ENCODE results near the gene MEA1. TPM values are rescaled to one million over a fixed set of nuclear protein-coding genes. Genes with fewer than 3 reads are reported as not detected.
"Not testable (repeated sequence)": the region's sequence is repeated elsewhere in the genome, so short reads cannot be mapped to it uniquely, and the experiment has no call there.

MEA1 gene
- total RNA-seq, 1 experiment from 2014 or later = 200 TPM

DNA sequence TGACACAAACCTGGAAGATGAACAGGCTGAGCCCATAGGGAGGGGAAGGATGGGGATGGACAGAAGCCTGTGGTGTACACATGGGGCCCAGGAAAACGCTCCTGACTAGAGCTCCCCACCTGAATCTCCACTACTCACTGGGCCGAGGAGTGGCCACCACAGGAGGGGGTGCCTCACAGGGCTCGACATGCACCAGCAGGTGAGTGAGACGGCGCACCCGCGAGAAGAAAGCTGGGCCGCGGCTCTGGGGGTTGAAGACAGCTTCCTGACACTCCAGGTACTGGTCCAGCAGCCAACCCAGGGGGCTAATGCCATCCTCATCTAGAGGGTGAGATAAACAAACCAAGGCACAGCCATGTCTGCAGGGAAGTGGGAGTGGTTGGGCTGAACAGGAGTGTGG, 29.6 kb upstream of the MEA1 start:
- in situ Hi-C loops (cut with HindIII; ENCODE audit: low pct_unique_long_range_greater_than_20kb, low sequenced_read_pairs) = no loop called here
- DNase-seq (ENCODE audit: low read depth) = no peak

DNA sequence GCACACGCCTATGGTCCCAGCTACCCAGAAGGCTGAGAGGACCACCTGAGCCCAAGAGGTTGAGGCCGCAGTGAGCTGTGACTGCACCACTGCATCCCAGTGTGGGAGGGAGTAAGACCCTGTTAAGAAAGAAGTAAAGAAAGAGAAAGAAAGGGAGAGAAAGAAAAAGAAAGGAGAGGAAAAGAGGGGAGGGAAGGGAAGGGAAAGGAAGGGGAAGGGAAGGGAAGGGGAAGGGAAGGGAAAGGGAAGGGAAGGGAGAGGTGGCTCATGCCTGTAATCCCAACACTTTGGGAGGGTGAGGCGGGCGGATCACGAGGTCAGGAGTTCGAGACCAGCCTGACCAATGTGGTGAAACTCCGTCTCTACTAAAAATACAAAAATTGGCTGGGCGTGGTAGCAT, 27.7 kb upstream of the MEA1 start:
- in situ Hi-C loops (cut with HindIII; ENCODE audit: low pct_unique_long_range_greater_than_20kb, low sequenced_read_pairs) = not testable (repeated sequence)

DNA sequence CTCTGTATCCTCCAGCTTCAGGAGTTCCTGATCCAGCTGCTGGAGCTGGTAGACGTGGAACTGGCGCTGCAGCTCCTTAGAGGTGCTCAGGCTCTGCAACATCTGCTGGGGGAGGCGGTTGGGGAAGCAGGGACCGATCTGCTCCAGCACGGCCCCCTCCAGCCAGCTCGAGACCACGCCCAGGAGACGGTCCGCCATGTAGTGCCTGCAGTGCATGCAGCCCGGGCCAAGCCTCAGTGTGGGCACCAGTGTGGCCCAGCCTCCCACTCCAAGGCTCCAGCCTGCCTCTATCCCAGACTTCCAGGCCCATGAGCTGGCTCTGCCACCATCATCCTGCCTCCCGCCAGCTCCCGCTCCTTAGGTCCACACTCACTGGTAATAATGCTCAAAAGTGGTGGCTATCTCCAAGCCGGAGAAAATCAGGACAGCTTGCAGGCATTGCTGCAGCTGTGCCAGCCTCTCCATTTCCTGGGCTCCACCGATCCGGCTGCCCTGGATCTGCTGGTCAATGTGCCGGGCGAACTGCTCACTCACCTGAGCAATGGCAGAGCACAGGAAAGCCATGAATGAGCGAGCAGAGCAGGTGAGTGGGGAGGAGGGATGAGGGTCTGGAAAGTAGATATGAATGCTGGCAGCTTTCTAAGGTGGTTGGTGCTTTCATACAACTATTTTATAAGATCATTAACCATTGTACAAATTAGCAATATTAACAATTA, 27.0 kb upstream of the MEA1 start:
- no peak for DNase-seq (ENCODE audit: low read depth)
- in situ Hi-C loops (cut with HindIII; ENCODE audit: low pct_unique_long_range_greater_than_20kb, low sequenced_read_pairs) = no loop called here

More for the DNA sequence above, 27.7 kb upstream of the MEA1 start:
- not testable (repeated sequence) for DNase-seq (ENCODE audit: low read depth)

DNA sequence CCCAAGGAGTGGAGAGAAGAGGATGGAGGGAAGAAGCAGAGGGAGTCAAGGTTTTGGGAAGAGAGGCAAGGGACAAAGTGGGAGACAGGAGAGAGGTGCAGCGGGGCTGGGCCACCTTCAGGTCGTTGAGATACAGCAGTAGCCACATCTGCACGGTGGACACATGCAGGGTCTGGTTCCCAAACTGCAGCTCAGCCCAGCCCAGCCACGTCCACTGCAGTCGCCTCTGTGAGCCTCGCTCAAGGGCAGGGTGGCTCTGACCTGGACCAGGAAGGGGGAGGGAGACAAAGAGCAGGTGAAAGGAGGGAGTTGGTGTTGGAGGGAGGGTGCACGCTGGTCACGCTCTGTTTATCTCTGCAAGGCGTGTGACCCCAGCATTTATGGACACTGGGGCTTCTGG, 25.0 kb upstream of the MEA1 start:
- in situ Hi-C loops (cut with HindIII; ENCODE audit: low pct_unique_long_range_greater_than_20kb, low sequenced_read_pairs) = no loop called here
- no peak for DNase-seq (ENCODE audit: low read depth)

DNA sequence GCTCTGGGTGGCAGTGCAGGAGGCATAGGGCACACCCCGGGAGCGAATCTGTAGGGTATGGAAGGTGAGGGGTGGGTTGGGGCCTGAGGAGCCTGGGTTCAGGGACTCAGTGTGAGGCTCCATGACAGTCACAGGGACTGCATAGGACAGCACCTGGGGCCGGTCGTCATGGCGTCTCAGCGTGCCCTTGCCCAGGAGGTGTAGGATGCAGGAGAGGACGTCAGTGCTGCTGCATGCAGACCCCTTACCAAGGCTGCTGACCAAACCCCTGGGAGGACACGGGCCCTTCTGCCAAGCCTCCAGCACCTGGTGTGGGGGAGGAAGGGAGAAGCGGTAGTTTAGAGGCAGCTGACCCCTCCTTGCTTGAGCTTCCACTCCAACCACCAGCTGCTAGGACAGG, 24.0 kb upstream of the MEA1 start:
- in situ Hi-C loops (cut with HindIII; ENCODE audit: low pct_unique_long_range_greater_than_20kb, low sequenced_read_pairs) = no loop called here

DNA sequence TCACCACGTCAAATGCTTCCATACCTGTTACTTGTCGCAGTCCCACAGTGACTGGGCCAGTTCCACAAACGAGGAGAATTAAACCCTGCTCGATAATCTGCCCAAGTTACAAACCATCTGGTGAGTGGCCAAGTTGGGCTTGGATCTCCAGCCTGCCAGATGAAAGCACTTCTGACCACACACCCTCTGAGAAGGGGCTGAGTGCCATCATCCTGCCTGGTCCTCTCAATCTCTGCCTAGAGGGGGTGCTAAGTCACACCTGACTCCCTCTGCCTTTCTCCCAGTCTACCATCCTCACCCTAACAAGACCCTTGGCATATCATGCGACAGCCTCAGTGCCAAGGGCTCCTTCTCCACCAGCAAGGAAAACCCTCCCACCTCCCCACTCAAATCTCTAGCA, 23.5 kb upstream of the MEA1 start:
- DNase-seq (ENCODE audit: low read depth) = no peak
- in situ Hi-C loops (cut with HindIII; ENCODE audit: low pct_unique_long_range_greater_than_20kb, low sequenced_read_pairs) = no loop called here

More for the DNA sequence above, 24.0 kb upstream of the MEA1 start:
- no peak for DNase-seq (ENCODE audit: low read depth)

DNA sequence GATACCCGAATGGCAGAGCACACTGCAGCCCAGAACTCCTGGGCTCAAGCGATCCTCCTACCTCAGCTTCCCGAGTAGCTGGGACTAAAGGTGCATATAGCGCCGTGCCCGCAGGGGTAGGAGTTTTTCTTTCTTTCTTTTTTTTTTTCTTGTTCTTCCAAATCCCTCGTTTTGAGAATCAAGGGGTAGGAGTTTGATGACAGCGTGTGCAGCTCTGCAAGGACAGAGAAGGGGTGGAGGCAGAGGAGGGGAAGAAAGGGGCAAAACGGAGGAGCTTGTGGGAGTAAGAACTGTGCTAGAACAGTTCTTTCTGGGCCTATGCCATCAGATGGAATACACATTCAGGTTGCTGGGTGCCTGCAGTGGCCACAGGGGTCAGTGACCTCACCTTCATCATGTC, 23.0 kb upstream of the MEA1 start:
- in situ Hi-C loops (cut with HindIII; ENCODE audit: low pct_unique_long_range_greater_than_20kb, low sequenced_read_pairs) = no loop called here

DNA sequence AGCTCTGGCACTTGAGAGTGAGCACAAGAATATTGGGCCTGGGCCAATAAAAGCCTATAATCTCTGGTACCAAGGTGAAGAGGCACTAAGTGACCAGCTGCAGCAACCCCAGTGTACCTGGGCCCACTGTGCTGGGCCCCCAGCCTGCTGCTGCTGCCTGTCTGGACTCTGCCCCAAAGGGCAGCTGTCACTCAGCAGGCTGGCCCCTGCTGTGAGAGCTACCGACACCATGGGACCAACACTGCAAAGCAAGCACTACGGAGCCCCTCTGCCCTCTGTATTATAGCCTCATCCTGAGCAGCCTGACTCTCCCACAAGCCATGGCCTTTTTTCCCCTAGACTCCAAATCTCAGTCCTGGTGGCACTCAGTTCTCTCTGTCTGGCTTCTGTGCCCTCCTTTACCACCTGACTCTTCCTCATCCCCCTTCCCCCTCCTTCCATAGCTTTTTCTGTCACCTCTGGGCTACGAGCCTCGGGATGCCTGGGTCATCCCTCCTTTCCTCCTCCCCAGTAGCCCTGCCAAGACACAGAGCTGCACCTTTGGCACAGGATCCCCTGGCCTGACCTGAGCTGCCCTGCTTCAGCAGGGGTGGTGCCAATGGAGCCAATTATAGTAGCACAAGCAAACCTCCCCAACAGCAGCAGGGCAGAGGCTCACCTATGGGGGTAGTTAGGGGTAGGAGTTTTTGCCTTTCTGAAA, 21.9 kb upstream of the MEA1 start:
- in situ Hi-C loops (cut with HindIII; ENCODE audit: low pct_unique_long_range_greater_than_20kb, low sequenced_read_pairs) = no loop called here
- DNase-seq (ENCODE audit: low read depth) = no peak

More for the DNA sequence above, 23.0 kb upstream of the MEA1 start:
- no peak for DNase-seq (ENCODE audit: low read depth)

DNA sequence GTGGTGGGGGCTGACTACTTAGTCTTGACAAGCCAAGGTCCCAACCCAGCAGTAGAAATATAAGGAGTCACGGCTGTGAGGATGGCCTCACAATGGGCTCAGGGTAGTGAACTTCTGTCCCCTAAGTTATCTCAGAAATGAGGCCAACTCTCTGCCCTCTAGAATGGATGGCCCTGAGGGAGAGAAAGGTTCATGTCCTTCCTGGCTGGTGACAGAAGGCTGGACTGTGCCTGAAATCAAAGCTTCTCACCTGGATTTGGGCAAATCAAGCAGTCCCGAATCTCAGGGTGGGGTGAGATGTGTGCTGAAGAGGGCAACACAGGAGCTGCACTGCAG, 20.4 kb upstream of the MEA1 start:
- no peak for DNase-seq (ENCODE audit: low read depth)
- in situ Hi-C loops (cut with HindIII; ENCODE audit: low pct_unique_long_range_greater_than_20kb, low sequenced_read_pairs) = no loop called here

DNA sequence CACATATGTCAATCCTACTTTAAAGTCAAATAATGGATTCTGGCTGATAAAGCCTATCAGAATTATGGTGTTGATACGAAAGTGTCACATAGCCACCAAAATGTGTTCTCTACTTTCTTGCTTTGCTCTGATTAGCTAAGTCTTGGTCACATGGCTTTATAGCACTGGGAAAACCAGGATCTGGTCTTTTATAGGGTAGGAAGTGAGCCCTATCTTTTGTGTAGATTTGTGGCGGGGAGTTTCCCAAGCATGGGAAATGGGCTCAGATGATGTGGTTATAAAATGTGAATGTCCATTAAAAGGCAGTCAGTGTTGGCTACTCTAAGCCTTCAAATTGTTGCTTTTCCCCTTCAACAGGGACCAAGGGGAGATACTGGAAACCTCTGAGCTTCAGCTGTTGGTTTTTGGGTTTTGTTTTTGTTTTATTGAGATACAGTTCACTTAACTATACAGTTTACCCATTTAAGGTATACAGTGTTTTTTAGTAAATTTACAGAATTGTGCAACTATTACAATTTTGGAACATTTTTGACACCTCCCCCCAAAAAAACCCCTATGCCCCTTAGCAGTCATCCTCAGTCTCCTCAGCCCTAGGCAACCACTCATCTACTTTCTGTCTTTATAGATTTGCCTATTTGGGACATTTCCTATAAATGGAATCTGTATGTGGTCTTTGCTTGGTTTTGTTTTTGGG, 19.9 kb upstream of the MEA1 start:
- in situ Hi-C loops (cut with HindIII; ENCODE audit: low pct_unique_long_range_greater_than_20kb, low sequenced_read_pairs) = no loop called here
- DNase-seq (ENCODE audit: low read depth) = no peak

DNA sequence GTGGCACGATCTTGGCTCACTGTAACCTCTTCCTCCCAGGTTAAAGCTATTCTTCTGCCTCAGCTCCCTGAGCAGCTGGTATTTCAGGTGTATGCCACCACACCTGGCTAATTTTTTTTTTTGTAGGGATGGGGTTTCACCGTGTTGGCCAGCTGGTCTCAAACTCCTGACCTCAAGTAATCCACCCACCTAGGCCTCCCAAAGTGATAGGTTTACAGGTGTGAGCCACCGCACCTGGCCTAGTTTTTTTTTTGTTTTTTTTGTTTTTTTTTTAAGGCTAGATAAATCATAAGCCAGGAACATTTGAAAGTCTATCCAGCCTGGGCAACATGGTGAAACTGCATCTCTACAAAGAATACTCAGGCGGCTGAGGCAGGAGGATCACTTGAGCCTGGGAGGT, 18.6 kb upstream of the MEA1 start:
- in situ Hi-C loops (cut with HindIII; ENCODE audit: low pct_unique_long_range_greater_than_20kb, low sequenced_read_pairs) = no loop called here
- no peak for DNase-seq (ENCODE audit: low read depth)

DNA sequence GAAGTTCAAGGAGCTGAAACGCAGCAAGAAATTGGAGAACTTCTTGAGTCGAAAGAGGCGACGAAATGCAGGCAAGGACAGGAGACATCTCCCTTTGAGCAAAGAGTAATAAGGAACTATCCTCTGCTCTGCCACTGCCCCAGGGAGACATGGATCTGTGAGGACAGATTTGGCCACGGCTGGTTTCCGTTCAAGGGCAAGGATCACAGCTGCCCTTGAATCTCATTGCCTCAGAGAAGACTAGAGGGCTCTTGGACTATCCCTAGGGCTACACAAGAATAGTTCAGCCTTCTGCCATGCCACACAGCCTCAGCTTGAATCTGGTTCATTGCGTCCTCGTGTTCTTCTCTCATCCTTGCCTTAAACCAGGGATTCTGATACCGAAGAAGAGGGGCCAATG, 15.4 kb upstream of the MEA1 start:
- in situ Hi-C loops (cut with HindIII; ENCODE audit: low pct_unique_long_range_greater_than_20kb, low sequenced_read_pairs) = no loop called here
- no peak for DNase-seq (ENCODE audit: low read depth)

DNA sequence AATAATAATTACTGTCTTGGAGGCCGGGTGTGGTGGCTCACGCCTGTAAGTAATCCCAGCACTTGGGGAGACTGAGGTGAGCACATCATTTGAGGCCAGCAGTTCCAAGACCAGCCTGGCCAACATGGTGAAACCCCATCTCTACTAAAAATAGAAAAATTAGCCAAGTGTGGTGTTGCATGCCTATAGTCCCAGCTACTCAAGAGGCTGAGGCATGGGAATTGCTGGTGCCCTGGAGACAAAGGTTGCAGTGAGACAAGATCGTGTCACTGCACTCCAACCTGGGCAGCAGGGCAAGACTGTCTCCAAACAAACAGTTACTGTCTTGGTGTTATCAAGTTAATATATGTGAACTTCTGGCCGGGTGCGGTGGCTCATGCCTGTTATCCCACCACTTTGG, 12.6 kb upstream of the MEA1 start:
- no peak for DNase-seq (ENCODE audit: low read depth)
- in situ Hi-C loops (cut with HindIII; ENCODE audit: low pct_unique_long_range_greater_than_20kb, low sequenced_read_pairs) = no loop called here

DNA sequence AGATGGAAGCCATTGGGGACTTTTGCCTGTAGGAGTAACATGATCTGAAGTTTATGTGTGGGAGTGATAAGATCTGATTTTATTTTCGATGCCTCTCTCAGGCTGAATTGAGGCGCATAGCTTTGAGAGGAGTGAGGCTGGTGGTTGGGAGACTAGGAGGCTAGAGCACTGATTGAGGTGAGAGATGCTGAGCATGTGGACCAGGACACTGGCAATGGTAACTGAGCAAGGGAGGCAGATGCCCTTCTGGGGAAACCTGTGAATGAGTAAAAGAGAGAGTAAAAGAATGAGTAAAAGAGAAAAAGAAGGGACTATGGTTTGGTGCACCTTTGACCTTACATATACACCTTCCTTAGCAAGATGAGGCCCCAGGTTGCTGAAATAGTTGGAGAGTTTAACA, 10.7 kb upstream of the MEA1 start:
- in situ Hi-C loops (cut with HindIII; ENCODE audit: low pct_unique_long_range_greater_than_20kb, low sequenced_read_pairs) = no loop called here
- no peak for DNase-seq (ENCODE audit: low read depth)

DNA sequence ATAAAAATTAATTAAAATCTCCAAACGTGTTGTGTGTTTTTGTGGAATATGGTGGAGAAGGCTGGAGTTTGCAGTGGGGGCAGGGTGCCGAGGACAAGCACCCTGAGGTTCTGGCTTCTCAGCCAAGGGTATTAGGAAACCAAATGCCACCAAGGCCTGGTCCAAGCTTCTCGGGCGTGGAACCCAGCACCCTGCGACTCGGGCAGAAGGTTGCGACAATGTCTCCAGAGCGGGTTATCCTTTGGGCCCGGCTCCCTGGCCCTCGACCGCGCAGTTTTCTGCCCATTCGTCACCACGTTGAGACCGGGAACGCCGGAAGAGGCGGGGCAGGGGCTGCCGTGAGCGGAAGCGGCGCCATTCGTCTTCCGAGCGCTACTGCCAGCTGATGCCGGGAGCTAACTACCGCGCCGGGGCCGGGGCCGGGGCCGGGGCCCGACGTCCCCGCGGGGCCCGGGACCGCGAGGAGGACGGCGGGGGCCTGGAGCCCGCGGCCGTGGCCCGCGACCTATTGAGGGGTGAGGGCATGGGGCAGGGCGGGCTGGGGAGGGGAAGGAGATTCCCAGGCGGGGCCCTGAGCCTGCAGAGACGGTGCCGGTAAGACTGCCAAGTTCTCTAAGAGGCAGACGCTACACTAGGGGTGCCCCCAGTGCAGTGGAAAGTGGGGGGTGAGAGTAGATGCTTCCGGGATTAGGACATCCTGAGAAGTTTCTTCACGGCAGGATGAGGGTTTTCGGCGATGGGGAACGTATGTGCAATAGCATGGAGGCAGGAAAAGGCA, 7.7 kb upstream of the MEA1 start, which contains the start of gene RRP36:
Gene RRP36 (plus strand): TSS at position 354 of the 778 bp plus-strand sequence. CDS start 32 bp downstream, at position 386.
- in situ Hi-C loops (cut with HindIII; ENCODE audit: low pct_unique_long_range_greater_than_20kb, low sequenced_read_pairs) = no loop called here
- peak; percentile 64 for DNase-seq (ENCODE audit: low read depth)

DNA sequence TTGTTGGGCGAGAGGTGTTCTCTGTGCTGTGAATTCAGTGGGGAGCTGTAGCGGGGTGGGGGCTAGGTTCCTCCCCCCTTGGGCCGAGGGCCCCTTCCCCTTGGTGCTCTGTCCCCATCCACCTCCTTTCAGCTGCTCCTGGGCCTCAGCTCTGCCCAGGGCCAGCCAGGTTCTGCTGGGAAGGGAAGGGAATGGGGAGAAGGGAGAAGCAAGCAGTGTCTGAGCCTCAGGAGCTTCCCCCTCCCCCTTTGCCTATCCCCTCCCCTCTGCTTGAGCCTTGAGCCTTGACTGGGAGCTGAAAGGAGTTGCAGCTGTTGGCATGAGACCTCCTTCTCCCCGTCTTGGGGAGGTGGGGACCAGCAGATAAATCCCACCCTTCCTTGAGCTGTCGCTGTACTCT, 7.1 kb upstream of the MEA1 start:
- in situ Hi-C loops (cut with HindIII; ENCODE audit: low pct_unique_long_range_greater_than_20kb, low sequenced_read_pairs) = no loop called here
- DNase-seq (ENCODE audit: low read depth) = no peak

DNA sequence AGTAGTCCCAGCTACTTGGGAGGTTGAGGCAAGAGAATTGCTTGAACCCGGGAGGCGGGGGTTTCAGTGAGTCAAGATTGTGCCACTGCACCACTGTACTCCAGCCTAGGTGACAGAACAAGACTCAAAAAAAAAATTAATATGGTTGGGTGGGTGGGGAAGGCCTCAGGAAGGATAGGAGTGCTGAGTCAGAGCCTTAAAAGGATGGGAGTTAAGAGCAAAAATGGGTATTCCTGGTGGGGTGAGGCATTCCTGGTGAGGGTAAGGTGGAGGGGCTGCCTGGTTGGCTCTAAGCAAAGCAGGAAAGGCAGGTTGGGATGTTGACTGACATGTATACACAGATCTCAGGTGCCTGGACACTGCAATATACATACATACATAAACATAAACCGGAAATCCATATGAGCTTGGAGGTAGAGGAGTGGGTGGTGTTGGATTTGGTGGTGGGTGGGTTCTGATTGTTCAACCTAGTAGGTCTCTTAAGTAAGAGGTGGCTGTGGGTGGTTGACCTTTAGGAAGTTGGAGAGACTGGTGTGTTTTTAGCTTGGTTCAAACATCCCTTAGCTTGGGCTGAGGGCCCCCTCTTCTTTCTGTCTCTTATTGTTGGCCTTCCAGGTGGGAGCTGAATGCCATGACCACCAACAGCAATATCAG, 6.4 kb upstream of the MEA1 start:
- in situ Hi-C loops (cut with HindIII; ENCODE audit: low pct_unique_long_range_greater_than_20kb, low sequenced_read_pairs) = no loop called here

DNA sequence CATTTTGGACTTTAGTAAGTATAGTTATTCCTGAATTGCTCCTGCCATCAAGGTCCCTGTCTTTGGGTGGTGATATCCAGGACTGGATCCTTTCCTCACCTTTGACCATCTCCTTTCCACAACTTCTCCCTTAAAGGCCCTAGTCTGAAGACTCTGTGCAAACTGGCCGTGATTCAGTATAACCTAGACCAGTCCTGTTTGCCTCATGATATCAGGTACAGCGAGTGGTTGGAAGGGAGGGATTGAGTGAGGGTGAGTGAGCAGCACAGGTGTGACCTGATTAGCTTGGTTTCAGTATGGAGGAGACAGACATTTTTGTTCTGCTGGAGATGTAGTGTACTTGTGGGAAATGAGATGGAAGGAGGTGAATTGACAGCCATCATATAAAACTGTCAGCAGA, 5.4 kb upstream of the MEA1 start:
- in situ Hi-C loops (cut with HindIII; ENCODE audit: low pct_unique_long_range_greater_than_20kb, low sequenced_read_pairs) = no loop called here
- DNase-seq (ENCODE audit: low read depth) = no peak

More for the DNA sequence above, 6.4 kb upstream of the MEA1 start:
- DNase-seq (ENCODE audit: low read depth) = no peak

Data from Caki2 (cell line).